Measurements from ENCODE around the gene ABCF1.

The ABCF1 gene

GRCh38 chr6:30601815-30602641, 30.8 kb downstream of the ABCF1 start:
- no peak for DNase-seq

- no peak for DNase-seq
Observed at GRCh38 chr6:30603961-30604360, 32.7 kb downstream of the ABCF1 start.

GRCh38 chr6:30610065-30610464, 38.8 kb downstream of the ABCF1 start:
- no peak for DNase-seq

- no peak for DNase-seq
Observed at GRCh38 chr6:30611150-30611855, 40.1 kb downstream of the ABCF1 start.

GRCh38 chr6:30611856-30612194, 40.6 kb downstream of the ABCF1 start:
- no peak for DNase-seq

GRCh38 chr6:30612213-30612612, 41.0 kb downstream of the ABCF1 start:
- DNase-seq = no peak

- DNase-seq = no peak
Observed at GRCh38 chr6:30612687-30613248, 41.5 kb downstream of the ABCF1 start.

GRCh38 chr6:30613251-30614043, 42.2 kb downstream of the ABCF1 start:
- no peak for DNase-seq

- no peak for DNase-seq
Observed at GRCh38 chr6:30614044-30614842, 43.0 kb downstream of the ABCF1 start.

- DNase-seq = peak; percentile 95 to 97
Observed at GRCh38 chr6:30614843-30615218, 43.6 kb downstream of the ABCF1 start.

- peak; percentile 55 to 73 for DNase-seq
Observed at GRCh38 chr6:30615219-30615957, 44.1 kb downstream of the ABCF1 start.

- DNase-seq = peak; percentile 67 to 76
Observed at GRCh38 chr6:30615958-30616810, 44.9 kb downstream of the ABCF1 start.

GRCh38 chr6:30616811-30617564, 45.7 kb downstream of the ABCF1 start, which contains the start of gene PPP1R10:
PPP1R10 (minus strand) TSS chr6:30617243; CDS start chr6:30609944, 7,299 bp downstream.
- peak; percentile 100 for DNase-seq

- peak; percentile 99 for DNase-seq
Observed at GRCh38 chr6:30617565-30618269, 46.5 kb downstream of the ABCF1 start, which contains the start of gene MRPS18B. MRPS18B (plus strand) TSS chr6:30617840; CDS start chr6:30617866, 26 bp downstream.

GRCh38 chr6:30618270-30618797, 47.1 kb downstream of the ABCF1 start:
- no peak for DNase-seq

GRCh38 chr6:30619561-30619960, 48.3 kb downstream of the ABCF1 start:
- DNase-seq = no peak

GRCh38 chr6:30625511-30625910, 54.3 kb downstream of the ABCF1 start:
- DNase-seq = no peak
